ENCODE results near the gene RAP1GAP. TPM values are rescaled to one million over a fixed set of nuclear protein-coding genes. Genes with fewer than 3 reads are reported as not detected.
A peak's percentile ranks its signal among the peaks of the same experiment; 100 is the strongest.

The RAP1GAP gene
- total RNA-seq, 1 experiment from 2014 or later = 7.2 TPM

GRCh38 chr1:21608798-21609197 lies 60.4 kb downstream of the RAP1GAP start:
- BruUV-seq (replicated peaks) = no TSS peak
- Mint-ChIP-seq H3K27me3 (ENCODE audit: insufficient read depth, unreplicated experiment) (no peaks in the 10 kb centered on the region), H3K4me3 (ENCODE audit: unreplicated experiment) (no peak overlapping the region), H3K9me3 (ENCODE audit: unreplicated experiment) (no peaks in the 10 kb centered on the region), H3K36me3 (ENCODE audit: insufficient read depth, unreplicated experiment) (peaks cover 6% of the 10 kb centered on the region), H3K4me1 (ENCODE audit: low read depth, unreplicated experiment) (peaks cover 6% of the 10 kb centered on the region), H3K27ac (ENCODE audit: unreplicated experiment) (no peak overlapping the region)
- no peak for DNase-seq
- intact Hi-C loops (cut with micrococcal nuclease; ENCODE audit: unreplicated experiment) = no loop called here
- Histone ChIP-seq H3K4me3 (ENCODE audit: low read depth, low read length) (no peak overlapping the region), H3K9me3 (no peaks in the 10 kb centered on the region), H3K27me3 (replicated peaks; ENCODE audit: control insufficient read depth, insufficient read depth, low read length) (no peaks in the 10 kb centered on the region), H3K4me1 (no peaks in the 10 kb centered on the region), H3K36me3 (ENCODE audit: control insufficient read depth, insufficient read depth, low read length) (no peaks in the 10 kb centered on the region)
- ChIA-PET CTCF (interaction anchor here (0.6 to 0.9 kb wide), 2 partner anchors 168 to 1012 kb away, joined by 3 to 8 read pairs; no protein-coding TSS in a partner anchor), POLR2A (no interaction called here)
- no peak for TF ChIP-seq CTCF (IDR thresholded peaks at IDR 0.05; ENCODE audit: insufficient read depth in 1 of 2, low read depth in 1 of 2, low read length in 1 of 2, severe bottlenecking in 1 of 2, unreplicated experiment in 1 of 2)

GRCh38 chr1:21607549-21608529 lies 61.3 kb downstream of the RAP1GAP start:
- H3K4me3 Mint-ChIP-seq (ENCODE audit: unreplicated experiment) = no peak overlapping the region
- Histone ChIP-seq H3K4me3 (ENCODE audit: low read depth, low read length) (no peak overlapping the region), H3K36me3 (ENCODE audit: control insufficient read depth, insufficient read depth, low read length) (no peaks in the 10 kb centered on the region), H3K9me3 (no peaks in the 10 kb centered on the region), H3K4me1 (no peaks in the 10 kb centered on the region), H3K27me3 (replicated peaks; ENCODE audit: control insufficient read depth, insufficient read depth, low read length) (no peaks in the 10 kb centered on the region)
- ChIA-PET CTCF (interaction anchor here (0.9 kb wide), 1 partner anchor 1011 kb away, joined by 3 read pairs; no protein-coding TSS in a partner anchor), POLR2A (no interaction called here)
- DNase-seq = peak; percentile 67 to 90
- H3K27me3 Mint-ChIP-seq (ENCODE audit: insufficient read depth, unreplicated experiment) = no peaks in the 10 kb centered on the region
- no peak for TF ChIP-seq CTCF (IDR thresholded peaks at IDR 0.05; ENCODE audit: insufficient read depth in 1 of 2, low read depth in 1 of 2, low read length in 1 of 2, severe bottlenecking in 1 of 2, unreplicated experiment in 1 of 2)
- H3K9me3 Mint-ChIP-seq (ENCODE audit: unreplicated experiment) = no peaks in the 10 kb centered on the region
- peaks cover 6% of the 10 kb centered on the region for H3K36me3 Mint-ChIP-seq (ENCODE audit: insufficient read depth, unreplicated experiment)
- H3K4me1 Mint-ChIP-seq (ENCODE audit: low read depth, unreplicated experiment) = peaks cover 6% of the 10 kb centered on the region
- BruUV-seq (replicated peaks) = no TSS peak
- peak overlapping the region; percentile 70 for H3K27ac Mint-ChIP-seq (ENCODE audit: unreplicated experiment)
- intact Hi-C loops (cut with micrococcal nuclease; ENCODE audit: unreplicated experiment) = no loop called here

GRCh38 chr1:21605964-21606705 lies 63.0 kb downstream of the RAP1GAP start:
- CTCF ChIA-PET = no interaction called here
- no peaks in the 10 kb centered on the region for H3K9me3 ChIP-seq
- Mint-ChIP-seq H3K27me3 (ENCODE audit: insufficient read depth, unreplicated experiment) (no peaks in the 10 kb centered on the region), H3K27ac (ENCODE audit: unreplicated experiment) (no peak overlapping the region), H3K4me1 (ENCODE audit: low read depth, unreplicated experiment) (peaks cover 6% of the 10 kb centered on the region), H3K4me3 (ENCODE audit: unreplicated experiment) (no peak overlapping the region), H3K9me3 (ENCODE audit: unreplicated experiment) (no peaks in the 10 kb centered on the region), H3K36me3 (ENCODE audit: insufficient read depth, unreplicated experiment) (no peaks in the 10 kb centered on the region)
- no peaks in the 10 kb centered on the region for H3K36me3 ChIP-seq (ENCODE audit: control insufficient read depth, insufficient read depth, low read length)
- H3K27me3 ChIP-seq (replicated peaks; ENCODE audit: control insufficient read depth, insufficient read depth, low read length) = no peaks in the 10 kb centered on the region
- no peaks in the 10 kb centered on the region for H3K4me1 ChIP-seq
- TF ChIP-seq CTCF (IDR thresholded peaks at IDR 0.05; ENCODE audit: insufficient read depth in 1 of 2, low read depth in 1 of 2, low read length in 1 of 2, severe bottlenecking in 1 of 2, unreplicated experiment in 1 of 2) = no peak
- no peak overlapping the region for H3K4me3 ChIP-seq (ENCODE audit: low read depth, low read length)
- POLR2A ChIA-PET = no interaction called here
- no peak for DNase-seq
- intact Hi-C loops (cut with micrococcal nuclease; ENCODE audit: unreplicated experiment) = no loop called here
- BruUV-seq (replicated peaks) = no TSS peak
